Stomach (tissue), 4 donors: ENCODE results near the gene NTPCR.

ENCODE experiments used
- EP300 ChIP-seq: sonication (generic); formaldehyde crosslinking; IDR thresholded peaks from one replicate; pipeline ENCODE4 v1.6.1; 2017; ENCODE audit warnings: antibody characterized with exemption
- POLR2A ChIP-seq, 4 donors: fragments of 450-650 bp; IDR thresholded peaks; one replicate each; pipeline ENCODE4 v1.6.1; 2016; ENCODE audit warnings: antibody characterized with exemption in 4 of 4, control low read depth in 2 of 4, mild to moderate bottlenecking in 1 of 4, moderate library complexity in 1 of 4
- POLR2AphosphoS5 ChIP-seq, 3 donors: sonication (generic); formaldehyde crosslinking; IDR thresholded peaks; one replicate each; pipeline ENCODE4 v1.6.1; 2016; ENCODE audit warnings: antibody characterized with exemption in 3 of 3
- TF ChIP-seq, protein P1 (sequence below), 7 experiments: fragments of 450-650 bp in 4 of 7; fragments of 200-600 bp in 3 of 7; sonication (generic) in 3 of 7; IDR thresholded peaks; one replicate each; pipeline ENCODE4 v1.5.1; 2016 to 2019; ENCODE audit warnings: antibody characterized with exemption in 7 of 7, control low read depth in 2 of 7, mild to moderate bottlenecking in 1 of 7

DNA sequence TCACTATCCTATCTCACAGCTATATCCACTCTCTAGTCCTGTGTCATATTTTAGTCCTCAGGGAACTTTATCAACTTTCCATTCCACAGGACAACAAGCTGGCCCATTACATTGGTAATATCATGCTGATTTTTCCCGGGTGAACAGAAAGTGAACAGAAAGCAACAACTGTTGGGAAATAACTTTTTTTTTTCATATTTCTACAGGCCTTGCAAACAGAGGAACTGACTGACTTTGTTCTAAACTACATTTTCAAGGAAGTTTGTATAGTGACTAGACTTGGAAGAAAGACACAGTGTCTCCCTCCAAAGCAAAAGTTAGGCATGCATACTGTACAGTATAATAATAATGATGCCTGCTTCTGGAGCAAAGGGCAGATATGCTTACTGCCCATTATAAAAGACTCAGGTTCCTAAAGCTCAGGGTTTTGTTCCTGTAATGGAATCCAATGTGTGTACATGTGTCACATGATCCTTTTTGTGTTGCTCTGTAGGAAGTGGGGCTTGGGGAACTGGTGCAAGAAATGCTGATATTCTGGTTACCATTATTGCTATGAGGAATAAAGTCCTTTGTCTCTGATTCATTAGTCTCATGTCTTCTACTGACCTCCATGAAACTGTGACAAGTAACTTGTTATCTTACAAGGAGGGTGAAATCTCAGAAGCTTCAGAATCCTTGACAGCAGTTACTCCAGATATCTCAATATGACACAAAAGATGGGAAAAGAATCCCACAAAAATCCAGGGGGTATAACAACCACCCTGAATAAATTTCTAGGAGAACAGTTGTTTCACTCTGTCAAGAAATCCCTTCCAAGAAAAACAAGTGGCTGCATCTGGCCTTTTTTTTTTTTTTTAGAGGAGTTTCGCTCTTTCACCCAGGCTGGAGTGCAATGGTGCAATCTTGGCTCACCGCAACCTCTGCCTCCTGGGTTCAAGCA is 17.7 kb upstream of the NTPCR start:
- TF ChIP-seq, protein P1, sequence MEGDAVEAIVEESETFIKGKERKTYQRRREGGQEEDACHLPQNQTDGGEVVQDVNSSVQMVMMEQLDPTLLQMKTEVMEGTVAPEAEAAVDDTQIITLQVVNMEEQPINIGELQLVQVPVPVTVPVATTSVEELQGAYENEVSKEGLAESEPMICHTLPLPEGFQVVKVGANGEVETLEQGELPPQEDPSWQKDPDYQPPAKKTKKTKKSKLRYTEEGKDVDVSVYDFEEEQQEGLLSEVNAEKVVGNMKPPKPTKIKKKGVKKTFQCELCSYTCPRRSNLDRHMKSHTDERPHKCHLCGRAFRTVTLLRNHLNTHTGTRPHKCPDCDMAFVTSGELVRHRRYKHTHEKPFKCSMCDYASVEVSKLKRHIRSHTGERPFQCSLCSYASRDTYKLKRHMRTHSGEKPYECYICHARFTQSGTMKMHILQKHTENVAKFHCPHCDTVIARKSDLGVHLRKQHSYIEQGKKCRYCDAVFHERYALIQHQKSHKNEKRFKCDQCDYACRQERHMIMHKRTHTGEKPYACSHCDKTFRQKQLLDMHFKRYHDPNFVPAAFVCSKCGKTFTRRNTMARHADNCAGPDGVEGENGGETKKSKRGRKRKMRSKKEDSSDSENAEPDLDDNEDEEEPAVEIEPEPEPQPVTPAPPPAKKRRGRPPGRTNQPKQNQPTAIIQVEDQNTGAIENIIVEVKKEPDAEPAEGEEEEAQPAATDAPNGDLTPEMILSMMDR (IDR thresholded peaks at IDR 0.05), result no peak
- TF ChIP-seq POLR2AphosphoS5 (IDR thresholded peaks at IDR 0.05) (no peak), EP300 (no peak), POLR2A (IDR thresholded peaks at IDR 0.05) (no peak)
